ENCODE measurements around the gene RFXANK. TPM values are rescaled to one million over a fixed set of nuclear protein-coding genes. Genes with fewer than 3 reads are reported as not detected.

RFXANK gene
- total RNA-seq, 2 experiments from 2014 or later = 56.2 to 68.5 TPM

DNA sequence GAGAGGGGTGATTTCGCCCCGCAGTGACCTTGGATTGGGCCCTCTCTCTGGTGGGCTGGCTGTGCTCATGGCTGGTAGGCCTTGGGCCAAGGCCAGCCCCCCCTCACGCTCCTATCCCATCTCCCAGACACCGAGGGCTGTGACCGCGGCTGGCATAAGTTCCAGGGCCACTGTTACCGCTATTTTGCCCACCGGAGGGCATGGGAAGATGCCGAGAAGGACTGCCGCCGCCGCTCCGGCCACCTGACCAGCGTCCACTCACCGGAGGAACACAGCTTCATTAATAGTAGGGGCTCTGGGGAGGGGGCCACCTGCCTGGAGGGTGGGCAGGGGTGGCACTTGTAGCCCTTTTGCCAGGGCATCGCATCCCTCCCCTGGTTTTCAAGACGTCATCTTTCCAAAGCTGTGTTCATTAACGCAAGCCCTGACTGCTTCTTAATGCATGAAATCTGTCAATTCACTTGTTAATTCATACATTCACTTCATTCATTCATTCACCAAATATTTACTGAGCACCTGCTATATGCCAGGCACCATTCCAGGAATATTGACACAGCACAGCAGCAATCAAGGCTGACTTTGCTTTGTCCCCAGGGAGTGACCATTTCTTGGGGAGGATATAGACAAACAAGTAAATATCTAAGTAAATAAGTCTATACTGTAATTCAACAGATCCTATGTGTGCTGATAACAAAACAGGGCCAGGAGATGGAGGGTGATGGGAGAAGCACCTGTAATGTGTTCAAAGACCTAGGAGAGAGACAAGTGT is 46.3 kb downstream of the RFXANK start:
- ATAC-seq (no peak), DNase-seq (no peak)
- ChIA-PET CTCF (no interaction called here), POLR2A (no interaction called here)
- Mint-ChIP-seq H3K27ac (no peak overlapping the region), H3K4me1 (no peaks in the 10 kb centered on the region), H3K36me3 (ENCODE audit: low read depth) (peaks cover 4% of the 10 kb centered on the region), H3K4me3 (no peak overlapping the region), H3K27me3 (peaks cover 6% of the 10 kb centered on the region), H3K9me3 (ENCODE audit: low read depth) (peaks cover 9% of the 10 kb centered on the region)
- intact Hi-C loops (cut with DNase I, micrococcal nuclease) = no loop called here

DNA sequence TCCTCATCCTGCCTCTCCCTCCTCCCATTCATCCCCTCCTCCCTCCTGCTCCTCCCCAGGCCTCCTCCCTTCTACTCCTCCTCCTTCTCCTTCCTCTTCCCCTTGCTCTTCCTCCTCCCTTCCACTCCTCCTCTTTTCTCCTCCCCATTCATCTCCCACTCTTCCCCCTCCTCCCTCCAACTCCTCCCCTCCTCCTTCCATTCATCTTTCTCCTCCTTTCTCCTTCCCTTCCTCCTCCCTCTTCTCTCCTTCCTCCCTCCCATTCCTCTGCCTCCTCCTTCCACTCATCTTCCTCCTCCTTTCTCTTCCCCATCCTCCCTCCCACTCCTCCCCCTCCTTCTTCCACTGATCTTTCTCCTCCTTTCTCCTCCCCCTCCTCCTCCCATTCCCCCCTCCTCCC is 47.6 kb downstream of the RFXANK start:
- ChIA-PET POLR2A (no interaction called here), CTCF (no interaction called here)
- ATAC-seq (no peak), DNase-seq (no peak)
- Mint-ChIP-seq H3K27me3 (peaks cover 6% of the 10 kb centered on the region), H3K4me3 (no peak overlapping the region), H3K36me3 (ENCODE audit: low read depth) (peaks cover 2% of the 10 kb centered on the region), H3K27ac (no peak overlapping the region), H3K4me1 (no peaks in the 10 kb centered on the region), H3K9me3 (ENCODE audit: low read depth) (peaks cover 5% of the 10 kb centered on the region)
- intact Hi-C loops (cut with DNase I, micrococcal nuclease) = no loop called here

DNA sequence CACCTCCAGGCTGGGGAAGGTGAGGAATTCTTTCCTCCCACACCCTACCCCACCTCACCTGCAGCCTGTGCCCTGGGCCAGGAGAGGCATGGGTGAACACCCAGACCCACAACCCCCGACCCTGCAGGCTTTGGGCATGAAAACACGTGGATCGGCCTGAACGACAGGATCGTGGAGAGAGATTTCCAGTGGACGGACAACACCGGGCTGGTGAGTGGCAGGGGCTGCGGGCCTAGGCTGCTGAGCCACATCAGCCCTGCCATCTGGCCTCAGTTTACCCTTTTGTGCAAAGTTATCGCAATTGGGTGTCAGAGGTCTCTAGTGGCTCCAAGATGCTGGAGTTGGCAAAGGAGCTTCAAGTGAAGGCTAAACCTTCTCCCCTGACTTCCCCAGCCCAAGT is 48.4 kb downstream of the RFXANK start:
- peaks cover 6% of the 10 kb centered on the region for H3K27me3 Mint-ChIP-seq
- H3K4me3 Mint-ChIP-seq = no peak overlapping the region
- ATAC-seq (no peak), DNase-seq (no peak)
- H3K27ac Mint-ChIP-seq = no peak overlapping the region
- H3K9me3 Mint-ChIP-seq (ENCODE audit: low read depth) = peaks cover 5% of the 10 kb centered on the region
- POLR2A ChIA-PET = no interaction called here
- CTCF ChIA-PET = no interaction called here
- peaks cover 2% of the 10 kb centered on the region for H3K36me3 Mint-ChIP-seq (ENCODE audit: low read depth)
- H3K4me1 Mint-ChIP-seq = no peaks in the 10 kb centered on the region
- intact Hi-C loops (cut with DNase I, micrococcal nuclease) = no loop called here

DNA sequence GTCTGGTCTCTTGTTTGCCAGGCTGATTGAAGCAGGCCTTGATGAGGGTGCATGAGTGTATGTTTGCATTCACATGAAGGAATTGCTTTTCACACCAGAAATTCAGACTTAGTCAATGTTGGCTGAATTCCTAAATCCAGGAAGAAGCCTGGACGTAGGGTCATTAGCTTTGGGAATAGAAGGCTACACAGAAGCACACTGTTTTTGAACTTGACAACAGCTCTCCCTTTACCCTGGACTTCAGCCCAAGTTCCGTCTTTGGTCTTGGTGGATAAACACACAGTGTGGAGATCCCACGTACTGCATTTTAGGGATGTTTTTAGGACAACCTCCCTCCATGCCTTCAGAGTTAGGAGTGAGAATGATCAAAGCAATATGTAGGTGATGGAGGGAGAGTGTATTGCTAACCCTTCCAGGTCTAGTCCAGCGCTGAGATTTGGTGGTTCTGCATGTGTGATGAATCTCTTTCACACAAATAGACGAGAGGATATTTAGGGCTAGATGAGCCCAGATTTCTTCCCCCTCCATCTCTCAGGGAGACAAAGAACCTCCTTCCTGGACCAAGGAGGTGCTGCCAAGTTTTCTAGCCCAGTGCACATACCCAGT is 58.2 kb downstream of the RFXANK start:
- Mint-ChIP-seq H3K27ac (no peak overlapping the region), H3K9me3 (ENCODE audit: low read depth) (no peaks in the 10 kb centered on the region), H3K4me1 (no peaks in the 10 kb centered on the region), H3K27me3 (peaks cover 24% of the 10 kb centered on the region), H3K36me3 (ENCODE audit: low read depth) (no peaks in the 10 kb centered on the region), H3K4me3 (no peak overlapping the region)
- ChIA-PET POLR2A (no interaction called here), CTCF (no interaction called here)
- ATAC-seq (no peak), DNase-seq (no peak)
- intact Hi-C loops (cut with DNase I, micrococcal nuclease) = no loop called here

Other genes starting within 250 kb of the RFXANK start
- gene SUGP2, start 158.7 kb upstream of the RFXANK start, total RNA-seq = 100 to 1,000 TPM in 1 of 2 experiments, 10 to 100 TPM in 1; 89.8 to 104 TPM
- gene ARMC6, start 158.7 kb upstream of the RFXANK start, total RNA-seq = 10 to 100 TPM; 33.0 to 40.8 TPM
- 10 to 100 TPM; 10.4 to 10.6 TPM for gene SLC25A42, start 128.3 kb upstream of the RFXANK start, total RNA-seq
- 10 to 100 TPM; 26.8 to 31.9 TPM for gene TMEM161A, start 53.8 kb upstream of the RFXANK start, total RNA-seq
- gene MEF2B, start 22.0 kb upstream of the RFXANK start, total RNA-seq = 1 to 10 TPM; 1.9 to 2.1 TPM
- gene BORCS8, start 106 bp upstream of the RFXANK start, total RNA-seq = 10 to 100 TPM; 19.5 to 25.3 TPM
- gene NR2C2AP, start 11.2 kb downstream of the RFXANK start, total RNA-seq = 10 to 100 TPM; 34.7 to 46.6 TPM
- not detected for gene NCAN, start 19.7 kb downstream of the RFXANK start, total RNA-seq
- not detected for gene TM6SF2, start 81.0 kb downstream of the RFXANK start, total RNA-seq
- gene SUGP1, start 128.3 kb downstream of the RFXANK start, total RNA-seq = 10 to 100 TPM; 49.4 to 62.0 TPM
- gene MAU2, start 128.6 kb downstream of the RFXANK start, total RNA-seq = 10 to 100 TPM; 33.3 to 45.7 TPM
- 100 to 1,000 TPM; 123 to 139 TPM for gene GATAD2A, start 213.4 kb downstream of the RFXANK start, total RNA-seq

All from activated CD4-positive, alpha-beta T cell treated with anti-CD3 and anti-CD28 coated beads for 36 hours (primary cell).